ENCODE results near the gene CIAO2A.
A peak's percentile ranks its signal among the peaks of the same experiment; 100 is the strongest.
"Not testable (repeated sequence)": the region's sequence is repeated elsewhere in the genome, so short reads cannot be mapped to it uniquely, and the experiment has no call there.

The CIAO2A gene

GRCh38 chr15:64117759-64118487, 24.3 kb upstream of the CIAO2A start:
- DNase-seq, result no peak
- in situ Hi-C loops (cut with MboI; ENCODE audit: low pct_unique_long_range_greater_than_20kb, low sequenced_read_pairs), result no loop called here

DNA sequence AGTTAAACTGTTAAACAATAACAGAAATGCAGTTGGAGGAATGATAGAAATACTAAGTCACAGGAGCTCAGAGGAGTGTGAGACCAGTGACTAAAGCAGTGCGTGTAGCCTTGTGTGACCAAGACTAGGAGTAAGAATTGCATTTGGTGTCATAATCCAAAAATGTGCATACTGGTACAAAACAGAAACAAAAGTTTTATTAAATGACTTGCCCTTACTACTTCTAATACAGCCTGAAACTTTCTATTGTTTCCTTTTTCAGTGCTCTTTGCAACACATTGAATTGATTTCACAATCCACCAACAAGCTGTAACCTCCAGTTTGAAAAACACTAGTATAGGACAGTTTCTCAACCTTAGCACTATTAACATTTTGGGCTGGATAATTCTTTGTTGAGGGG, 19.3 kb upstream of the CIAO2A start:
- in situ Hi-C loops (cut with MboI; ENCODE audit: low pct_unique_long_range_greater_than_20kb, low sequenced_read_pairs), result no loop called here
- no peak for DNase-seq

DNA sequence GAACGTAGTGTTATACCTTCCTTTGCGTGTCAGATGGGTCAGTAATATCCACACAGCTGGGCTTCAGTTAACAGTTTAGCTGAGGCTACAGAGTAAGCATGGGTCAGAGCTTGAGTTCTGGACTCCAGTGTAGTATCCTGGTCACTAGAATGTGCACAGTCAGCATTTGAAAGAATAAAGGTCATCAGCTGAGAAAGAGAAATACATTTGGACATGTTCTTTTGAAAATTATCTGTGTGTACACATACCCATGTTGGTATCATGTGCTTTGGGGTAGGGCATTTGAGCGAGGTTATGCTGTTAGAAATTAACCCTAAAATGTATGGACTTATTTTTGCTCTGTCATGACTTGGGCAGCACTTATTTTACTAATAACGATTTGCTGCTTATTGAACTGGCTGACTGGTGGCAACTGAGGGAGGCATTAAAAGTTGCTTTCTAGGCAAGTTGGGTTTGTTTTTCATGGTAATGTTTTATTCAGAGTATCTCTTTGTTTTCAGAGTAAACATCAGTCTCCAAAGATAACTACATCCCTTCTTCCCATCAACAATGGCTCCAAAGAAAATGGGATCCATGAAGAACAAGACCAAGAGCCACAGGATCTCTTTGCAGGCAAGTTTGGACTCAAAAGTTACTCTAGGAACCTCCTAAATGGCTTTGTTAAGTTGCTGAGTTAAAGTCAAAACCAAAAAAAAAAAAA, 18.6 kb upstream of the CIAO2A start:
- no peak for DNase-seq
- in situ Hi-C loops (cut with MboI; ENCODE audit: low pct_unique_long_range_greater_than_20kb, low sequenced_read_pairs), result no loop called here

- in situ Hi-C loops (cut with MboI; ENCODE audit: low pct_unique_long_range_greater_than_20kb, low sequenced_read_pairs), result no loop called here
- no peak for DNase-seq
These were observed 18.0 kb upstream of the CIAO2A start for GRCh38 chr15:64111679-64112050.

- in situ Hi-C loops (cut with MboI; ENCODE audit: low pct_unique_long_range_greater_than_20kb, low sequenced_read_pairs), result no loop called here
- peak; percentile 32 for DNase-seq
These were observed 17.5 kb upstream of the CIAO2A start for GRCh38 chr15:64110950-64111678.

- DNase-seq; in situ Hi-C loops (cut with MboI; ENCODE audit: low pct_unique_long_range_greater_than_20kb, low sequenced_read_pairs): not testable (repeated sequence)
These were observed 16.6 kb upstream of the CIAO2A start for GRCh38 chr15:64110108-64110701.

GRCh38 chr15:64107337-64107736, 13.7 kb upstream of the CIAO2A start:
- in situ Hi-C loops (cut with MboI; ENCODE audit: low pct_unique_long_range_greater_than_20kb, low sequenced_read_pairs), result no loop called here
- DNase-seq, result no peak

GRCh38 chr15:64105113-64105704, 11.6 kb upstream of the CIAO2A start:
- peak; percentile 41 for DNase-seq
- in situ Hi-C loops (cut with MboI; ENCODE audit: low pct_unique_long_range_greater_than_20kb, low sequenced_read_pairs), result no loop called here

GRCh38 chr15:64102497-64102896, 8.9 kb upstream of the CIAO2A start:
- in situ Hi-C loops (cut with MboI; ENCODE audit: low pct_unique_long_range_greater_than_20kb, low sequenced_read_pairs), result no loop called here

GRCh38 chr15:64100958-64101357, 7.3 kb upstream of the CIAO2A start:
- peak; percentile 51 for DNase-seq
- in situ Hi-C loops (cut with MboI; ENCODE audit: low pct_unique_long_range_greater_than_20kb, low sequenced_read_pairs), result no loop called here

More at GRCh38 chr15:64102497-64102896, 8.9 kb upstream of the CIAO2A start:
- DNase-seq, result no peak

DNA sequence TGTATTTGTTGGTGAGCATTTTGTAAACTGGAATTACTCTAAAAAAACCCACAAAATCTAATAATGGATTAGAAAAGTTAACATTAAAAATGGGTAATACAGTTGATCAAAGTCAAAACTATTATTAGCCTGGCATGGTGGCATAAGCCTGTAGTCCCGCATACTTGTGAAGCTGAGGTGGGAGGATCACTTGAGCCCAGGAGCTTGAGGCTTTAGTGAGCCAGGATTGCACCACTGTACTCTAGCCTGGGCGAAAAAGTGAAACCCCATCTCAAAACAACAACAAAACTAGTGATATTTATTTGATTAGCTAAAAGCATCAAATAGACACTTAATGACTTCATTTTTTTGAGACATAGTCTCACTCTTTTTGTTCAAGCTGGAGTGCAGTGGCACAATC, 5.7 kb upstream of the CIAO2A start:
- DNase-seq, result no peak
- in situ Hi-C loops (cut with MboI; ENCODE audit: low pct_unique_long_range_greater_than_20kb, low sequenced_read_pairs), result no loop called here

DNA sequence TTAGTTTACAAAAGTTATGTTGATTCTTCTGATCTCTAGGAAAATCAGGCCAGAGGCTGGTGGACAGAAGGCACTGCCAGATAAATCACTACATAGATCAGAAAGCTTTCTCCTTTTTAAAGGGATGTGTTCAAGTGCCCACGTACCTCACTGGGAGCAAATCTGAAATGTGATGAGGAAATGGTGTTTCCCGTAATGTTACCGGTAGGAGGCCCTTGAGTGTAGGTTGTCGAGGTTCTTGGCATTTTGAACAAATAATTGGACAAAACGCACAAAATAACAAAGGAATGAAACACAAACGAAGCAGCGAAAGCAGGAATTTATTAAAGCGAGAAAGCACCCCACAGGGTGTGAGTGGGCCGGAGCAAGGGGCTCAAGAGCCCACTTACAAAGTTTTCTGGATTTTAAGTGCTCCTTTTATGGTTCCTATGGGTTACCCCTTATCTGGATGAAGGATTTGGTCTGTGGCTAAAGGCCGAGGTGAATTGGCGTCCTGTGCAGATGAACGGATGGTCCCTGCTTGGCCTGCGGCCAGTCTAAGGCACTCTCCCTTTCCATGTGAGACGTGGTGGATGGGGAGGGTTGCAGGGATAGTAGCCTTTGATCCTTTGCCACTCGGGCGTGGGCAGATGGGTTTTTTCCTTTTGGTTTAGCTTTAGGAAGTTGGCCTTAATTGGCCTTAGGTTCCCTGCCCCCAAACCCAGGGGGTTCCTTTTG, 3.2 kb upstream of the CIAO2A start:
- DNase-seq, result peak; percentile 64
- in situ Hi-C loops (cut with MboI; ENCODE audit: low pct_unique_long_range_greater_than_20kb, low sequenced_read_pairs), result no loop called here

DNA sequence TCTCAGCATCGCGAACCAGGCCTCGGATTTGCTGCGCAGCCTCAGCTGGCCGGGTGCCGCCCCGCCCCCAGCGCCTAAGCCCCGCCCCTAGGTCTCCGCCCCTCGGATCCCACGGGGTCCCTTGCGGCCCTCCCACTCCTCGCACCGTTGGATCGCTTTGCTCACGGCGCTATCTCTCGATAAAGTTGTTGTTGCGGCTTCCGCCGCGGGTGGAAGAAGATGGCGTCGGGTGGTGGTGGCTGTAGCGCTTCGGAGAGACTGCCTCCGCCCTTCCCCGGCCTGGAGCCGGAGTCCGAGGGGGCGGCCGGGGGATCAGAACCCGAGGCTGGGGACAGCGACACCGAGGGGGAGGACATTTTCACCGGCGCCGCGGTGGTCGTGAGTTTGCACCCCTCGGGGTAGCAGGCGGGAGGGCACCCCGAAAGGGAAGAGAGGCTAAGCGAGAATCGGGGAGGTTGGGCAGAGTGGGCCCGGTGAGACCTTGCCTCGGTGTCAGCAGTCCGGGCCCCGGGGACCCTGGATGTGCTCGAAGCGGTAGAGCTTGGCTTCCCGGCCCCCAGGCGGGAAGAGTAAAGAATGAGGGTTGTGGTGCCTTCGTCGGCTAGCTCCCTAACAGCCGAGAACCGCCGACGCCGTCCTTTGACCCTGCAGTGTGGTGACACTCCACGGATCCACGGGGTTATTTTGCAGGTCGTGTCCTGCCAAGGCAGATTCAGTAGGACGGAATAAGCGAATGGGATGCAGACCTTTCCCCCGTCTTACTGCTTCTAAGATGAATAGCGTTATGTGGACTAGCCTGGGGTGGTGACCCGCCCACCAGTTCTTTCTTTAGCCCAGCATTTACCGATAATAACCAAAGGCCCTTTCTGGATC, 2.4 kb upstream of the CIAO2A start, which contains the start of gene SNX1:
Gene SNX1 (plus strand): TSS at position 188 of the 873 bp plus-strand sequence. CDS start 32 bp downstream, at position 220.
- in situ Hi-C loops (cut with MboI; ENCODE audit: low pct_unique_long_range_greater_than_20kb, low sequenced_read_pairs), result no loop called here
- DNase-seq, result peak; percentile 96

GRCh38 chr15:64095431-64095794, 1.8 kb upstream of the CIAO2A start:
- in situ Hi-C loops (cut with MboI; ENCODE audit: low pct_unique_long_range_greater_than_20kb, low sequenced_read_pairs), result no loop called here
- no peak for DNase-seq

GRCh38 chr15:64092864-64093626, 593 bp downstream of the CIAO2A start:
- DNase-seq, result peak; percentile 83
- in situ Hi-C loops (cut with MboI; ENCODE audit: low pct_unique_long_range_greater_than_20kb, low sequenced_read_pairs), result no loop called here

DNA sequence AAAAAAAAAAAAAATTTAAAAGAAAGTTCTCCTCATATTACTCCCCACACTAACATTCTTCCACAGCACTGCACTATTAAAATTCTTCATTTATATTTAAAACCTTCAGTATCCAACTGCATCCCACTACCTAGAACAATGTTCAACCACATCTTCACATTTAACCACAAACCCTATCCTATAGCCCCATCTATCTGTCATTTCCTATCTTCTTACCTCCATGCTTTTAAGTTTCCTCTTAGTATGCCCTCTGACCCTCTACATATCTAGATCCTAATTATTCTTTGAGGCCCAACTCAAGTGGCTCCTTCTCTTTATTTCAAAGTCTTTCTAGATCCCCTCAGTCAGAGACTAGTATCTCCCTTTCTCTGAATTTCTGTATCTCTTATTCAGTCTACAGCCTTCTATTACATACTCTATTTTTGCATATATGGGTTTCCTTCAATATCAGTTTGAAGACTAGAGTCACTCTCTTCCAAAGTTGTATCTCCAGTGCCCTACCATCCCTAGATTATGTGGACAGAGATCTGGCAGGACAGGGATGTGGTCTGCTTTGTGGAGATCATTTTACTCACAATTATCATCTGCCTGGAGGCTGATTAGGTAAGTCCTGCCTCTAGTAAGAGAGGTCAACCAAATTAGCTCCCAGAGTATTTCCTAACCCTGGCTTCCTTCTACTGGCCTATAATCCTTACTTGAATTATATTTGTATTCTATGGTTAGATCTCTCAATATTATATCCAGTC, 1.4 kb downstream of the CIAO2A start:
- in situ Hi-C loops (cut with MboI; ENCODE audit: low pct_unique_long_range_greater_than_20kb, low sequenced_read_pairs), result no loop called here
- peak; percentile 69 for DNase-seq

- in situ Hi-C loops (cut with MboI; ENCODE audit: low pct_unique_long_range_greater_than_20kb, low sequenced_read_pairs), result no loop called here
- peak; percentile 90 for DNase-seq
These were observed 3.1 kb downstream of the CIAO2A start for GRCh38 chr15:64090527-64090926.

All from KBM-7 (cell line).